SK-N-SH treated with all-trans-retinoic acid at 6 μM for 48 hours (cell line): ENCODE measurements around the gene ARMH3.

Source experiments
- ARNTL ChIP-seq: fragments of 450-650 bp; formaldehyde crosslinking; IDR thresholded peaks from 2 replicates; pipeline ENCODE4 v1.5.0; 2020; ENCODE audit warnings: low read depth, mild to moderate bottlenecking, moderate library complexity, borderline replicate concordance
- ESRRG ChIP-seq: fragments of 250-450 bp; sonication (Bioruptor Pico); IDR thresholded peaks from 2 replicates; pipeline ENCODE4 v1.6.1; 2021; ENCODE audit warnings: mild to moderate bottlenecking
- GLIS3 ChIP-seq: fragments of 250-450 bp; sonication (Bioruptor Pico); IDR thresholded peaks from 2 replicates; pipeline ENCODE4 v1.5.0; 2020; ENCODE audit warnings: mild to moderate bottlenecking, moderate library complexity
- ISL1 ChIP-seq: fragments of 250-450 bp; sonication (Bioruptor Pico); IDR thresholded peaks from 2 replicates; pipeline ENCODE4 v2.1.2; 2022; ENCODE audit warnings: mild to moderate bottlenecking, moderate library complexity
- PPARA ChIP-seq: fragments of 250-450 bp; sonication (Bioruptor Pico); IDR thresholded peaks from 2 replicates; pipeline ENCODE4 v1.5.0; 2020; ENCODE audit warnings: mild to moderate bottlenecking, borderline replicate concordance
- RARB ChIP-seq: fragments of 250-450 bp; sonication (Bioruptor Pico); IDR thresholded peaks from 2 replicates; pipeline ENCODE4 v1.8.0; 2021; ENCODE audit warnings: mild to moderate bottlenecking, moderate library complexity
- SNAI2 ChIP-seq: fragments of 250-450 bp; sonication (Bioruptor Pico); IDR thresholded peaks from 2 replicates; pipeline ENCODE4 v1.5.0; 2020; ENCODE audit warnings: mild to moderate bottlenecking, moderate library complexity
- TCF4 ChIP-seq: fragments of 250-450 bp; sonication (Bioruptor Pico); IDR thresholded peaks from 2 replicates; pipeline ENCODE4 v1.8.0; 2021; ENCODE audit warnings: mild to moderate bottlenecking, moderate library complexity, borderline replicate concordance
- TOX ChIP-seq: fragments of 250-450 bp; sonication (Bioruptor Pico); IDR thresholded peaks from 2 replicates; pipeline ENCODE4 v1.8.0; 2021; ENCODE audit warnings: mild to moderate bottlenecking, moderate library complexity, borderline replicate concordance
- ZFP30 ChIP-seq: fragments of 450-650 bp; formaldehyde crosslinking; IDR thresholded peaks from 2 replicates; pipeline ENCODE4 v1.5.0; 2022; ENCODE audit warnings: mild to moderate bottlenecking, moderate library complexity
- ZNF70 ChIP-seq: fragments of 450-650 bp; formaldehyde crosslinking; IDR thresholded peaks from 2 replicates; pipeline ENCODE4 v1.5.0; 2020; ENCODE audit warnings: mild to moderate bottlenecking, moderate library complexity
- ZNF8 ChIP-seq: fragments of 450-650 bp; formaldehyde crosslinking; IDR thresholded peaks from 2 replicates; pipeline ENCODE4 v1.5.0; 2020; ENCODE audit warnings: mild to moderate bottlenecking, moderate library complexity
- TF ChIP-seq, protein P1 (sequence below): fragments of 250-450 bp; sonication (Bioruptor Pico); IDR thresholded peaks from 2 replicates; pipeline ENCODE4 v1.8.0; 2020; ENCODE audit warnings: mild to moderate bottlenecking, moderate library complexity, borderline replicate concordance

- TF ChIP-seq ZNF8 (CRISPR knock-in tag) (no peak), TCF4 (CRISPR knock-in tag) (no peak), RARB (no peak), TOX (CRISPR knock-in tag) (no peak), ZFP30 (CRISPR knock-in tag) (no peak), SNAI2 (CRISPR knock-in tag) (no peak), ISL1 (no peak), PPARA (no peak), ZNF70 (no peak), ARNTL (CRISPR knock-in tag) (no peak), ESRRG (CRISPR knock-in tag) (no peak), GLIS3 (CRISPR knock-in tag) (no peak)
- TF ChIP-seq, protein P1, sequence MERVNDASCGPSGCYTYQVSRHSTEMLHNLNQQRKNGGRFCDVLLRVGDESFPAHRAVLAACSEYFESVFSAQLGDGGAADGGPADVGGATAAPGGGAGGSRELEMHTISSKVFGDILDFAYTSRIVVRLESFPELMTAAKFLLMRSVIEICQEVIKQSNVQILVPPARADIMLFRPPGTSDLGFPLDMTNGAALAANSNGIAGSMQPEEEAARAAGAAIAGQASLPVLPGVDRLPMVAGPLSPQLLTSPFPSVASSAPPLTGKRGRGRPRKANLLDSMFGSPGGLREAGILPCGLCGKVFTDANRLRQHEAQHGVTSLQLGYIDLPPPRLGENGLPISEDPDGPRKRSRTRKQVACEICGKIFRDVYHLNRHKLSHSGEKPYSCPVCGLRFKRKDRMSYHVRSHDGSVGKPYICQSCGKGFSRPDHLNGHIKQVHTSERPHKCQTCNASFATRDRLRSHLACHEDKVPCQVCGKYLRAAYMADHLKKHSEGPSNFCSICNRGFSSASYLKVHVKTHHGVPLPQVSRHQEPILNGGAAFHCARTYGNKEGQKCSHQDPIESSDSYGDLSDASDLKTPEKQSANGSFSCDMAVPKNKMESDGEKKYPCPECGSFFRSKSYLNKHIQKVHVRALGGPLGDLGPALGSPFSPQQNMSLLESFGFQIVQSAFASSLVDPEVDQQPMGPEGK (CRISPR knock-in tag), result no peak
Observed at GRCh38 chr10:102003541-102003940, 52.4 kb downstream of the ARMH3 start.
